Central memory CD8-positive, alpha-beta T cell (primary cell): ENCODE results near the gene MRFAP1L1.
"Not testable (repeated sequence)": the region's sequence is repeated elsewhere in the genome, so short reads cannot be mapped to it uniquely, and the experiment has no call there.

ENCODE experiments used
- ATAC-seq: fragments of 150-1000 bp; cut with Tn5 transposase; replicated peaks from 2 replicates; pipeline ENCODE4 v1.10.0; 2022; ENCODE audit warnings: mild to moderate bottlenecking, moderate FRiP score, moderate number of reproducible peaks; ENCODE audit not compliant: poor library complexity, severe bottlenecking; ENCODE audit errors: extremely low read depth
- DNase-seq, 2 donors: peaks; one replicate each; pipeline ENCODE4 v3.0.0; 2021; ENCODE audit warnings: low spot score in 2 of 2
- H3K27ac Mint-ChIP-seq: one replicate; pipeline ENCODE4 v1.8.0; 2022; ENCODE audit warnings: low read depth, mild to moderate bottlenecking, moderate library complexity, mixed read lengths
- H3K27me3 Mint-ChIP-seq: one replicate; pipeline ENCODE4 v1.8.0; 2022; ENCODE audit warnings: mixed read lengths
- H3K36me3 Mint-ChIP-seq: one replicate; pipeline ENCODE4 v1.8.0; 2022; ENCODE audit warnings: mild to moderate bottlenecking, moderate library complexity, mixed read lengths; ENCODE audit not compliant: insufficient read depth
- H3K4me1 Mint-ChIP-seq: one replicate; pipeline ENCODE4 v1.8.0; 2022; ENCODE audit warnings: mixed read lengths
- H3K4me3 Mint-ChIP-seq: one replicate; pipeline ENCODE4 v1.8.0; 2022; ENCODE audit warnings: mild to moderate bottlenecking, moderate library complexity, mixed read lengths
- H3K9me3 Mint-ChIP-seq: one replicate; pipeline ENCODE4 v1.8.0; 2022; ENCODE audit warnings: mixed read lengths

MRFAP1L1 gene

DNA sequence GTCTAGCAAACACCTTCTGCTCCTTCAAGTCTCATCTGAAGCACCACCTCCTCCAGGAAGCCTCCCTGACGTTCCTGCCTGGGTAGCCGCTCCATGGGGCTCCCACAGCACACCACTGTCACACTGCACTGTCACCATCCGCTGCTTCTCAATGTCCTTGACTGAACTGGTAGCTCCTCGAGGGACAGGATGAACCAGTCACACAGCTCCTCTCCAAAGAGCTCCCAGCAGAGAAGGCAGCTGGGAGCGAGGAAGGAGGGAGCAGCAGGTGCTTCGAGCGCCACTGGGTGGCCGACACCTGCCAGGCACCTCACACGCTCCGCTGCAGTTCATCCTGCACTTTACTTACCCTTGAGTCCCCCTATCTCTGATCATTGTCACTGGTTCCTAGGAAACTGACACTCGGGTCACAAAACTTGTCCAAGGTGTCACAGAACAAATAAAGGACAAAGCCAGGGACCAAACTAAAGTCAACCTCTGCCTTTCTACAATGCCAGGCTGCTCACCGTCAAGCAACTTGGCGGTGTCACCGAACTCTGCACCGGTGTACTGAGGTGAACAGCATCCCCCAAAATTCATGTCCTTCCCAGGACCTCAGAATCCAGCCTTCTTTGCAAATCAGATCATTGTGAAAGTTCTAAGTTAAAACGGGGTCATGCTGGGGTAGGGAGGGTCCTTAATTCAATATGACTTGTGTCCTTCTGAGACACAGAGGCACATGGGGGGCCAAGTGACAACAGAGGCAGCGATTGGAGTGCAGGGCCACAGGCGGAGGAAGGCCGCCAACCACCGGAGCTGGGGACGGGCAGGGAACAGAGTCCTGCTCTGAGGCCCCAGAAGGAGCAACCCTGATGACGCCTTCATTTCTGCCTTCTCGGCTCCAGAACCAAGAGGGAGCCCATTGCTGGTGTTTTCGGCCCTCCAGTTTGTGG is 21.5 kb downstream of the MRFAP1L1 start:
- peak overlapping the region; percentile 92 for H3K4me3 Mint-ChIP-seq
- no peaks in the 10 kb centered on the region for H3K9me3 Mint-ChIP-seq
- peaks cover 61% of the 10 kb centered on the region for H3K4me1 Mint-ChIP-seq
- ATAC-seq (no peak), DNase-seq (no peak)
- no peaks in the 10 kb centered on the region for H3K27me3 Mint-ChIP-seq
- H3K36me3 Mint-ChIP-seq: peaks cover 20% of the 10 kb centered on the region
- peak overlapping the region; percentile 98 for H3K27ac Mint-ChIP-seq

DNA sequence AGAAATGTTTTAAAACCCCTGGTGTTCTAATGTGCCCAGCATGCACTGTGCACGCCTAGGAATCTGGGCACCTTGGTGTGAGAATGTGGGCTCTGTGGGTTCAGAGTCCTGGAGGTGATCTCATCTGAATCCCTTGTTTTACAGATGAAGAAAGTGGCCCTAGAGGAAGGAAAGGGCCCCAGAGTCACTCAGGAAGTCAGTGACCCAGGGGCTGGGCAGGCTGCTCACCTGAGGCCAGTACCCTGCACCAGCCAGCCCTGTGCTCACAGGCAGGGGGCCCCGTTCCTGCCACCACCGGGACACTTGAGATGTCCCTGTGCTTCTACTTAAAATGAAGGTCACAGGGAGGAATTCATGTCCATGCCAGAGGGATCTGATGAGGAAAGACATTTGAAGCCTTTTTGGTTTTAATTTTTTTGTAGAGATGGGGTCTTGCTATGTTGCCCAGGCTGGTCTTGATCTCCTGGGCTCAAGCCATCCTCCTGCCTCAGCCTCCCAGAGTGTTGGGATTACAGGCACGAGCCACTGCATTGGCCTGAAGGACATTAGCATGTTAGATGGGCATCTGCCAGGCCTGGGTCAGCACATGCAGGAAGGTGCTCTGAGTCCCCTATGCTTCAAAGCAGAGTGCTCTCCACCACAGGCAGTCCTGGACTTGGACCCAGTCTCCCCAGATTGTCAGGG is 23.4 kb downstream of the MRFAP1L1 start:
- DNase-seq: no peak
- peak overlapping the region; percentile 13 for H3K27ac Mint-ChIP-seq

DNA sequence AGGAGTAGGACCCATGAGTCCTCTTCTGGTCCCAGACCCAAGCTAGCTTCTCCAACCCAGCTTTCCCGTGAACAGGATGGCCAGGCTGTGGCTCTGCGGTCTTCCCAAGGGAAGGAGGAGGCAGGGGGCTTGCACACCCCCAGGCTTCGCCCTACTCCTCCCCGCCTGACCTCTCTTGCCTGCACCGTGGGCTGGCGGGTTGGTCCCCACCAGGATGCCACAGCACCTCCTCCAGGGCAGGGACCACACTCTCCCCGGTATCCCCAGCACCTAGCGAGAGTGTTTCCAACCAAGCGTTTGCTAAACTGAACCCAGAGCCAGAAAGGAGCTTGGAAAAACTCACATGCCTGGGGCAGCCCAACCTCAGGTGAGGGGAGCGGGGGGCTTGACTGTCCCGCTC is 25.0 kb downstream of the MRFAP1L1 start:
- no peak overlapping the region for H3K4me3 Mint-ChIP-seq
- no peak for ATAC-seq
- H3K4me1 Mint-ChIP-seq: peaks cover 61% of the 10 kb centered on the region

More for the DNA sequence above, 23.4 kb downstream of the MRFAP1L1 start:
- ATAC-seq: no peak
- Mint-ChIP-seq H3K4me3 (peak overlapping the region; percentile 34), H3K27me3 (no peaks in the 10 kb centered on the region), H3K36me3 (peaks cover 21% of the 10 kb centered on the region), H3K9me3 (no peaks in the 10 kb centered on the region), H3K4me1 (peaks cover 63% of the 10 kb centered on the region)

DNA sequence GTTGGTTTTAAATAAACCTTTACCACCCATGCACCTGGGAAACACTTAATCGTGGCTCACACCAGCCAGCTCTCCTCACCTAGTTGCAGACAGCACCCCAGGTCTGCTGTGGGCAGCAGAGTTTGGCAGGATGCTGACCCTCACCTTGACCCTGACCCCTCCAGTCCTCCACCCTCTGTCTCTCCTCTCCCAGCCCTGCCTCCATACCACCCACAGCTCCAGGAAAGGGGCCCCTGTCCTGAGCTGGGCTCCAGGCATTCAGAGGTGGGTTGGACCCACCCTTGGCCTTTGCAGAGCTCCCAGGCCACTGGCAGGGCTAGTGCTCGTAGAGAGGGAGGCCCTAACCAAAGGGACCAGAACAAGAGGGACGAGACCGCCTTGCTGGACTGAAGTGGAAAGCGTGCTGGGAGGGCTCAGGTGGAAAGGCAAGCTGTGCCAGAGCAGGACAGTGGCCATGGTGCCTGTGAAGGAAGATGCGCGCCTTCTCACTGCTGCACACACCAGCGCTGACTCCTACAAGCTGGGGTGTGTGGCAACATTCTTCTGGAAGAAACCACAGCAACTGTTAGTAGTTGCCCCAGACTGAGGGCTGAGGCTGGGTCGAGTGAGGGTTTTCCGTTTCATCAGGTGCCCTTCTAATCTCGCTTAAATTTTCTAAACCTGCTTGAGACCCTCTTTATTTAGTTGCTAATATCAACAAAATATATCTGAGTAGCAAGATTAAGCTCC is 26.6 kb downstream of the MRFAP1L1 start:
- Mint-ChIP-seq H3K4me1 (peaks cover 55% of the 10 kb centered on the region), H3K27me3 (no peaks in the 10 kb centered on the region), H3K9me3 (no peaks in the 10 kb centered on the region), H3K27ac (no peak overlapping the region), H3K36me3 (peaks cover 8% of the 10 kb centered on the region), H3K4me3 (no peak overlapping the region)
- DNase-seq (no peak), ATAC-seq (no peak)

More for the DNA sequence above, 25.0 kb downstream of the MRFAP1L1 start:
- no peak overlapping the region for H3K27ac Mint-ChIP-seq
- DNase-seq: no peak
- peaks cover 18% of the 10 kb centered on the region for H3K36me3 Mint-ChIP-seq
- H3K27me3 Mint-ChIP-seq: no peaks in the 10 kb centered on the region
- no peaks in the 10 kb centered on the region for H3K9me3 Mint-ChIP-seq

DNA sequence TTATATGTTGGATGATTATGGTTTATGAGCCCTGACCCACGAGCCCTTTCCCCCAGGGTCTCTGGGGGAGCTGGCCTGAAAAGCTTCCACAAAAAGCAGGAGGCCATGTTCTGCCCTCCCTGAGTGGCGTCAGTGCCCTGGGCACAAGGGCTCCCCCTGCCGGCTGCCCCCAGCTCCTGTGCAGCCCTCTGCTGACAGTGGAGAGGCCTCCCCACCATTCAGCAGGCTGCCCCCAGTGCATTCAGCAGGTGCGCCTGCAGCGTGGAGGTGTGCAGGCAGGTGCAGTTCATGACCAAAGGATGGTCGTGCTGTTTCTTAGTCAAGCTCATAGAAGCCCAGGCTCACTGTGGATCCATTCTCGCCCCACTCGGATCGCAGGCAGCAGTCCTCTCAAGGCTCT is 28.5 kb downstream of the MRFAP1L1 start:
- no peak for ATAC-seq

DNA sequence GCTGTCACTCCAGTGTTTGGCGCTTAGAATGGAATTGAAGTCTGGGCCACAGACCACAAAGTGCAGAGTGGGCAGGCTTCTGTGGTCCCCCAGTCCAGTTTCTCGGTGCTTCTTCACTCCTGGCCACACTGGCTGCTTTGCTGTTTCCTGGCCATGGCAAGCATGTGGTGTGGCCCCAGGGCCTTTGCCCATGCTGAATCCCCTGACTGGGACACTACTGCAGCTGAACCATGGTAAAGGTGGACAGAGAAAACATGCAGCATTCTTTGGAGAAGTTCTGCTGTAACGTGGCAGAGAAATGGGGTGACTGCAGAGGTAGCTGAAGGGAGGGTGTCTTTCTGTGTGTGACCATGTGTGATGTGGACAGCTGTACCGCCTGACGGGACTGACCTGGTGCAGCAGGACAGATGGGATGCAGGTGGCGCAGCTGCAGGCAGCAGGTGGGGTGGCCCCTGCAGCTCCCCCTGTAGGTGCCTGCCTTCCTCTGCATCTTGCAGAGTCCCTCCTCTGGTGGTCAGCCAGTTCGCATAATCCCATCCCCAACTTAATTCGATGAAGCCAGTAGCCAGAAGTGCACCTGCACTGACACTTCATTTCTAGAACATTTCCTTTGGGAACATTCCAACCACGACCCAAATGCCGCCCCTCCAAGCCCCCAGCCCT is 29.2 kb downstream of the MRFAP1L1 start:
- no peak for ATAC-seq
- H3K27me3 Mint-ChIP-seq: no peaks in the 10 kb centered on the region
- H3K27ac Mint-ChIP-seq: no peak overlapping the region

More for the DNA sequence above, 28.5 kb downstream of the MRFAP1L1 start:
- peaks cover 16% of the 10 kb centered on the region for H3K36me3 Mint-ChIP-seq
- no peak overlapping the region for H3K4me3 Mint-ChIP-seq
- no peak overlapping the region for H3K27ac Mint-ChIP-seq
- no peaks in the 10 kb centered on the region for H3K9me3 Mint-ChIP-seq
- peaks cover 56% of the 10 kb centered on the region for H3K4me1 Mint-ChIP-seq
- no peaks in the 10 kb centered on the region for H3K27me3 Mint-ChIP-seq
- no peak for DNase-seq

DNA sequence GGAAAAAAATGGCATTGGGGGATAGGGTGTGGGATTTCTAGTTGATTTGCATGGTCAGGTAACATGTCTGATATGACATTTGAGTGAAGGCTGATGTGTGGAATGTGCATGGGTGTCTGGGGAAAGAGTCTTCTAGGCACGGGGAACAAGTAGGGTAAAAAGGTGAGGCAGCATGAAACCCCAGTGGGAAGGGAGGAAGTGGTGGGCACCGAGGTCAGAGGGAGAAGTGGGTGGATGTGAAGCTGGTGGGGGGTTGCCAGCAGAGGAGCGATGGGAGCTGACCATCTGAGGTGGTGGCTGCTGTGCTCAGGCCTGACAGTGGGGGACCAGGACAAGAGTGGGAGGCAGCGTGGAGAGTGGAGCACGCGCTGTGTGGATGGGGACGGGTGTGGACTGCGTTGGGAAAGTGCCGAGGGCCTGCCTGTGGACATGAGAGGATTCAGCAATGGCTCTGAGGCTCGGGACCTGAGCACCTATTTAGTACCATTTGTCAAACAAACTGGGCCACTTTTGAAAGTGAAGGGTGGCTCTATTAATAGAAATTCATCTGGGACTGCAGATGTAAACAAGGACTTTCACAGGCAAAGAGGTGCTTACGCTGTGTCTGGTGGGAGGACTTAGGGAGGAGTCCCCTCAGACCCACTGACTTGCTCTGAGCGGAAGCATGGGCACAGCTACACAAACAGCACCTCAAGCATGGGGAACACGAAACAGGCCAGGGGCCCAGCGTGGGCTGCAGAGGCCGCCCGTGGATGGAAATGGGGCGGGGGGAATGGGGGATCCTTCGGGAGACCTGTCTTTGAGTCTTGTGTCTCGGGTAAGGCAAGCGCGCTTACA is 32.7 kb downstream of the MRFAP1L1 start:
- H3K36me3 Mint-ChIP-seq: peaks cover 33% of the 10 kb centered on the region
- no peaks in the 10 kb centered on the region for H3K9me3 Mint-ChIP-seq
- H3K27me3 Mint-ChIP-seq: no peaks in the 10 kb centered on the region
- no peak for ATAC-seq
- peak overlapping the region; percentile 91 for H3K4me3 Mint-ChIP-seq
- peak overlapping the region; percentile 66 for H3K27ac Mint-ChIP-seq
- DNase-seq: no peak
- H3K4me1 Mint-ChIP-seq: peaks cover 72% of the 10 kb centered on the region

More for the DNA sequence above, 29.2 kb downstream of the MRFAP1L1 start:
- H3K4me3 Mint-ChIP-seq: no peak overlapping the region
- H3K4me1 Mint-ChIP-seq: peaks cover 59% of the 10 kb centered on the region
- H3K36me3 Mint-ChIP-seq: peaks cover 20% of the 10 kb centered on the region
- no peak for DNase-seq
- no peaks in the 10 kb centered on the region for H3K9me3 Mint-ChIP-seq

DNA sequence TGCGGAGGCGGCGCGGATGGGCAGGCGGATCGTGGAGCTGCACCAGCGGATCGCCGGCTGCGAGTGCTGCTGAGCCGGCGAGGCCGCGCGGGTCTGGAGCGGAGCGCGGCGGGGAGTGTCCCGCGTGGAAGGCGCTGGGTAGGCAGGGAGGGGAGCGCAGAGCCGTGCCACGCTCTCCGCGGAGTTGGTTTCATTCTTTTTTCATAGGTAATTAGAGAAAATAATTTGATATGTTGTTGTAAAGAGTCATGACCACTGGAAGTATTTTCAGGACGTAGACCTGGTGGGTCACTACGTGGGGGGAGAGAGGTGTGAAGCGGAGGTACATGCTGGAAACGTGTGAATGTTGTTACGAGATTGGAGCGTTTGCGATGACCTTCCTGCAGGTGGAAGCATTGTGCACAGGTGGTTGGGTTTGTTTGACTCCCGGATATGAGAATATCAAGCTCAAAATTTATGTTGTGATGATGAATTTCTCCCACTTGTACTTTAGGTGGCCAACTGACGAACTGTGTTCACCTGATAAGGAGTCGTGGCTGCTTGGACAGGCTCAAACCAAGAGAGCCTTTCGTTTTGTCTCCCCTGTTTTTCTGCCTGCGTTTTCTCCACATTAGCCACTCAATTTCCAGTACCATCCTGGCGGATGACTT is 35.0 kb downstream of the MRFAP1L1 start:
- peak; percentile 44 for ATAC-seq
- Mint-ChIP-seq H3K4me3 (peak overlapping the region; percentile 91), H3K4me1 (peaks cover 55% of the 10 kb centered on the region)

DNA sequence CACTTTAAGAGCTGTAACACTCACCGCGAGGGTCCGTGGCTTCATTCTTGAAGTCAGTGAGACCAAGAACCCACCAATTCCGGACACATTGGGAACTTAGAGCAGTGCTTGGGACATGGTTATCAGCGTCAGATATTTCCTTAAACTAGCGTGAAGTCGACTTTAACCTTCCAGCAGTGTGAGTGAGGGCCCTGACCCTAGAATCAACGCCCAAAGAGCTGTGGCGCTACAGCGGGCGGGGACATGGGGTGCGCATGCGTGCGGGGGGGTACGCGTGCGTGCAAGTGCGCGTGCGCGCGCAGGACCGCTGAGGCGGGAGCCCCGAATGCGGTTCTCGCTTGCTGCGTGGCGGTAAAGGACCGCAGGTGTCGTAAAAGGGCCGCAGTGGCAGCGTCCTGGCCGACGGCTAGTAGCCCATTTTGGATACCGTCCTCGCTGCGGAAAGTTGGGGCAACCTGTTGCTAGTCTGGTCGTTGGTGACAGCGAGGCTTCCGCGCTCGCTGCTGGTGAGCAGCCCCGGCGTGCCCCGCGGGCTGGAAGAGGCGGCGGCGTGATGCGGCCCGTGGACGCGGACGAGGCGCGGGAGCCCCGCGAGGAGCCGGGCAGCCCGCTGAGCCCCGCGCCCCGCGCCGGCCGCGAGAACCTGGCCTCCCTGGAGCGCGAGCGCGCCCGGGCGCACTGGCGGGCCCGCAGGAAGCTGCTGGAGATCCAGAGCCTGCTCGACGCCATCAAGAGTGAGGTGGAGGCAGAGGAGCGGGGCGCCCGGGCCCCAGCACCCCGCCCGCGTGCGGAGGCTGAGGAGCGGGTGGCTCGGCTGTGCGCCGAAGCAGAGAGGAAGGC is 35.8 kb downstream of the MRFAP1L1 start:
- peak; percentile 82 for ATAC-seq
- Mint-ChIP-seq H3K27me3 (no peaks in the 10 kb centered on the region), H3K9me3 (no peaks in the 10 kb centered on the region), H3K4me3 (peak overlapping the region; percentile 91), H3K4me1 (peaks cover 49% of the 10 kb centered on the region), H3K27ac (peak overlapping the region; percentile 66), H3K36me3 (peaks cover 33% of the 10 kb centered on the region)
- peak; percentile 87 to 94 for DNase-seq

More for the DNA sequence above, 35.0 kb downstream of the MRFAP1L1 start:
- peak; percentile 44 to 57 for DNase-seq
- Mint-ChIP-seq H3K27me3 (no peaks in the 10 kb centered on the region), H3K27ac (peak overlapping the region; percentile 66), H3K9me3 (no peaks in the 10 kb centered on the region), H3K36me3 (peaks cover 33% of the 10 kb centered on the region)

DNA sequence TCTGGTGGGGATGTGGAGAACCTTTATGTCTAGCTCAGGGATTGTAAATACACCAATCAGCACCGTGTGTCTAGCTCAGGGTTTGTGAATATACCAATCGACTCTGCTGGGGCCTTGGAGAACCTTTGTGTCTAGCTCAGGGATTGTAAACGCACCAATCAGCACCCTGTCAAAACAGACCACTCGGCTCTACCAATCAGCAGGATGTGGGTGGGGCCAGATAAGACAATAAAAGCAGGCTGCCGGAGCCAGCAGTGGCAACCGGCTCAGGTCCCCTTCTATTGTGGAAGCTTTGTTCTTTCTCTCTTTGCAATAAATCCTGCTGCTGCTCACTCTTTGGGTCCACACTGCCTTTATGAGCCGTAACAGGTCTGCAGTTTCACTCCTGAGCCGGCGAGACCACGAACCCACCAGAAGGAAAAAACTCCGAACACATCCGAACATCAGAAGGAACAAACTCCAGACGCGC is 36.4 kb downstream of the MRFAP1L1 start:
- not testable (repeated sequence) for H3K9me3 Mint-ChIP-seq, H3K27me3 Mint-ChIP-seq
- ATAC-seq (peak; percentile 15), DNase-seq (peak in 1 of 2 donors; percentile 45)
- Mint-ChIP-seq H3K4me1 (peaks cover 44% of the 10 kb centered on the region), H3K4me3 (peak overlapping the region; percentile 91), H3K36me3 (peaks cover 33% of the 10 kb centered on the region), H3K27ac (peak overlapping the region; percentile 66)
